GM18511 (cell line): Measurements from ENCODE around the gene NAV2.

Experiments
- ATAC-seq: cut with Tn5 transposase; IDR thresholded peaks from one replicate; pipeline ENCODE4 v1.9.1; 2021; ENCODE audit warnings: mild to moderate bottlenecking, moderate library complexity; ENCODE audit not compliant: unreplicated experiment

The NAV2 gene

DNA sequence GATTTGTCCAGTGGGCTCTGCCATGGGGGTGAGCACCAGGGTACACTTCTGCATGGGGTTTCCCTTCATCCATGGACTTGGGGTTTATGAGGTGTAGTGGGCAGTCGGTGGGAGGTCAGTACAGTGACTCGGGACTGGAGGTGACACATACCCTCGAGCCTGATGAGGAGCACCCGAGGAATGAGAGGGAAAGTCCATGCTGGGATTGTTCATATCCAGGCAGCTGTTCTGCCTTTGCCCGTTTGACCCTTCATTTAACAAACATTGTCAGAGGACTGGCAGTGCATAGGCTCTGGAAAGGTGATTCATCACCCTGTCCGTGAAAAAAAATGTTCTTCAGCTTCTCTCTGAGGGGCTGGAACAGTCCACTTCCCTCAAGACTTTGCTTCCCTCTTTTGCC is 2.7 kb downstream of the NAV2 start:
- no peak for ATAC-seq

DNA sequence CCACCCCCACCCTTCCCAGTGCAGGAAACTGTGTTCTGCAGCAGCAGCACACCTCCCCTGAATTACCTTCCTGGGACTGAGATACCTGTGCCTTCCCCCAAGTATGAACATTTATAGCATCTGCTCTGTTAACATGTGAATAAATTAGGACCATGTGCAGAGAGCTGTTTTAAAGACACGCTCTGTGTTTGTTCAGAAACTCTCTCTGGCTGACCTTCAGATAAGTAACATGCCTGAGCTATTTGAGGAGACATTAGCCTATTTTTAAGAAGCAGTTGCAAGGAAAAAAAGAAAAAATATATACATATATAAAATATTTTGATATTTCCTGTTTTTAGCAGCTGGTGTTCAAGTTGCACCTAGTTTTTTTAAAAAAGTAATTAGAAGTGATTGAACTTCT is 5.4 kb downstream of the NAV2 start:
- no peak for ATAC-seq

DNA sequence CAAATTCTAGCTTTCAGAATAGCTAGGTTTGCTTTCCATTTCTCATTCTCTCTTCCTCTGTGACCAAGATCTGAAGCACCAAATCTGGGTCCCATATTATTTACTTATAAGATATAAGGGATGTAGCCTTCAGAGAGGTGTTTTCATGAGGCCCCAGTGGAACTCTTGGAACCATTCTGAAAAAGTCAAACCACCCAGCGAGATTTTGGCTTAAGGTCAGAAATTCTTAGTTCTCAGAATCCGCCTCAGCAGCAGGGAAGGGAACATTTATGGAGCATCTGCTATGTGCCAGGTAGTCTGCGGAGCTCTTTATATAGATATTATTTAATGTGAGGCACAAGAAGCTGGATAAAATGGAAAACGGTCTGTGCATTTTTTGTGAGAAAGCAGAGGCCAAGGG is 6.3 kb downstream of the NAV2 start:
- no peak for ATAC-seq

- no peak for ATAC-seq
Measured at GRCh38 chr11:19719960-19720359, 7.3 kb downstream of the NAV2 start.

- ATAC-seq = no peak
Measured at GRCh38 chr11:19721176-19721575, 8.5 kb downstream of the NAV2 start.

GRCh38 chr11:19722702-19723101 is 10.1 kb downstream of the NAV2 start:
- ATAC-seq = no peak

DNA sequence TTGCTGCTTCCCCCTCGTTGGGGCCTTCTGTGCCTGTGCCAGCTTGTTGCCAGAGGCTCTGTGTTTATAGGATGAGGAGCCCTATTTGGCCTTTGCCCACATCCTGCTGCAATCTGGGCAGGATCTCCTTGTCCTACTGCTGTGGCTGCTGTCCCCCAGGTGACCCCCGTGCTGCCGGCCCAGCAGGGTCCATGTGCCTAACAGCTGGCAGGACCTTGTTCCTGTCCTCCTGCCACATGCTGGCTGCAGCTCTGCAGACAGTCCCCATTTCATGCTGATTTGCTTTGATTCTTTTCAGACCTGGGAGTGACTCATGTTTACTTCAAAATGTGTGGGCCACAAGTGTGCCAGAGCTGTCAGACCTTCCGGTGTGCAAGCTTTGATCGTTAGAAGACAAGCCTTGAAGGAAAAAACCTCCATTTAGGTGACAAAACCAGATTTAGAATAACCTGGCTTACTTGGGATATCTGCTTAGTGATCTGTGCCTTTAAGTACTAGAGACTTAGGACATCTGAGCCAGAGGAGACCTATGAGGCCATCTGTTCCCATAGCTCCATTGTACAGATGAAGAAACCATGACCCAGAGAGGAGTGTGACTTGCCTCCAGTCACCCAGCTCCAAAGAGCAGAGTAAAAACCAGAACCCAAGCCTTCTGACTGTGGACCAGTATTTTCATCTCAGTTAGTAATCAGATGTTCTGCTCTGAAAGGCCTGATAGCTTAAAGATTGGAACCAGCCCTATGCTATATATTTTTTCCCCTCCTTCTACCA is 11.1 kb downstream of the NAV2 start:
- ATAC-seq = no peak

DNA sequence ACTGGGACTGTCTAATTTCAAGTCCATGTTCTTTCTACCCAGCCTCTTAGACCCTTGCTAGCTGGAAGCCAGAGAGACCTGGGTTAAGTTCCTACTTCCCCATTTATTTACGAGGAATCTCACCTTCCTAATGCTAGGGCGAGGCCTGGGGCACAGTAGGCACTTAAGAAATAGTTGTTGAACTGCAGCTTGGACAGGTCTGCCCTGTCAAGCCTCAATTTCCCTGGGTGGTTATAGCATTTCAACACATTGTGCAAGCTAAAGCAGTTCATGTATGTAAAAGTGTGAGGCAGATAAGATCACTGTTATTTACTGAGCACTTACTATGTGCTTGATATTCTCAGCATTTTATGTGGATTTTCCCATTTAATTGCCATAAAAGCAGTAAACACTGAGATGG is 12.1 kb downstream of the NAV2 start:
- ATAC-seq = no peak

GRCh38 chr11:19725379-19726079 is 12.9 kb downstream of the NAV2 start:
- no peak for ATAC-seq

GRCh38 chr11:19727246-19727645 is 14.6 kb downstream of the NAV2 start:
- ATAC-seq = no peak

DNA sequence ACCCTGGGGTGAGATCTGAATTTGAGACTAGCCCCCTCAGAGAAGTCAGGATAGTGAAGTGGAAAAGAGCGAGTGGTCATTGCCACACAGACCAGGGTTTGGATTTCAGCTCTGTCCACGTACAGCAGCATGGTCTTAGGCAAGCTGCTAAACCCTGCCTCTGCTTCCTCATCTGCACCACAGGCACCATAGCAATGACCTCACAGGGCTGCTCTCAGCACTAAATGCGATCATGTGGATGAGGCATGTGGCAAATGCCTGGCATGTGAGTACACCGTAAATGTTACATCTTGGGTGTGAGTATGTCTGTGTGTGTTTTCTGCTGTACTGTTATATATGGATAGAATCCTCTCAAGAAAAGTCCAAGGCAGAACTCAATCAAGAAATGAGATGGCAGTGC is 15.8 kb downstream of the NAV2 start:
- ATAC-seq = no peak

- no peak for ATAC-seq
Measured at GRCh38 chr11:19729141-19729540, 16.5 kb downstream of the NAV2 start.

GRCh38 chr11:19730373-19730772 is 17.7 kb downstream of the NAV2 start:
- no peak for ATAC-seq

DNA sequence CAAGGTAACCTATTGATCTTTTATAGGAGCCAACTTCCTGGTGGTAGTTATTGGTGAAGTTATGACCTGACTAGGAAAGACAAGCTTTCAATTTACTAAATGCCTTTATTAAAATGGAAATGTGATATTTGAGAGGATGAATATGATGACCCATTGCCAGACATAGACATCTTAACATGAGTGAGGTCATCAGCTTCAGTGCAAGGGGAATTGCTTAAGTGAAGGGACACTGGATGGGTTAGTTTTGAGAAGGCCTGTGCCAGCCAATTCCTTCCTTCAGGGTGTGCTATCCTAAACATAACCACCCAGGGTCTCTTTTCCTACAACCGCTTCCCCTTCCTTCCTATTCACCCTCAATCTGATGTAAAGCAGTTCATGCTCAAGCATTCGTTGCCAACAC is 21.5 kb downstream of the NAV2 start:
- no peak for ATAC-seq

- no peak for ATAC-seq
Measured at GRCh38 chr11:19735157-19735908, 22.7 kb downstream of the NAV2 start.

- no peak for ATAC-seq
Measured at GRCh38 chr11:19735909-19736498, 23.4 kb downstream of the NAV2 start.

GRCh38 chr11:19736831-19737230 is 24.2 kb downstream of the NAV2 start:
- ATAC-seq = no peak

DNA sequence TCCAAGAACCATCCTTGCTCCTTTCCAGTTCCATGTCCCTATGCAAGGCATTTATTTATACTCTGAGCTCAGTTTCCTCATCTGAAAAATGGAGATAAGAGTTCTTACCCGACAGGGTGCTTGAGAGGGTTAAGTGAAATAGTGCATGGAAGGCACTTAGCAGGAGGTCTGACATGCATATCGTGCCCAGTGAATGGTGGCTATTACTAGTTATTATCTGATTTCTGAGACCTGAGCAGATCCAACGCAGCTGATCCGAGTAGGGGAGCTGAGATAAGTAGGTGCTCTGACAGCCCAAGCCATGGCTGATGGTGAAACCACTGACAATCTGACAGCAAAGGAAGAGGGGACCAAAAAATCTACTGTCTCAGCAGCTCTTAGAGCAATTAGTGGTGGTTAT is 24.9 kb downstream of the NAV2 start:
- ATAC-seq = no peak

GRCh38 chr11:19738124-19738523 is 25.5 kb downstream of the NAV2 start:
- no peak for ATAC-seq

DNA sequence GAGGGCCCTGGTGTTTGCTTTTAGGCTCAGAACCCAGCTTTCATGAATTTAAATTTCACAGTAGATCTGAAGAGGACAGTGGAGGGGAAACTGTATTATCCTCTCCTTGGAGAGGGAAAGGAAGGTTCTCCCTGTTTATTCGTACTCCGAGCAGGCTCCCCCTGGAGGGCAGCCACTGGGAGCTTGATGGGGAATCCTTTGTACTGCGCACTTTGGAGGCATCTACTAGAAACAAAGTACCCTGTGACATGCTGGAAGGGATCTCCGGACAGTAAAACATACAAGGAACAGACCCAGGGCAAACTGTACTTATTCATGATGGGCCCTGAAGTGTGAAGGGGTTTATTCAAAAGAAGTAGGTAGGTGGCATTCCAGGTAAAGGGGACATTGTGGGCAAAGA is 27.2 kb downstream of the NAV2 start:
- ATAC-seq = no peak

GRCh38 chr11:19740586-19740985 is 27.9 kb downstream of the NAV2 start:
- ATAC-seq = no peak
